Measurements from ENCODE around the gene SLC35B3.
"Not testable (repeated sequence)": the region's sequence is repeated elsewhere in the genome, so short reads cannot be mapped to it uniquely, and the experiment has no call there.

Gene SLC35B3

DNA sequence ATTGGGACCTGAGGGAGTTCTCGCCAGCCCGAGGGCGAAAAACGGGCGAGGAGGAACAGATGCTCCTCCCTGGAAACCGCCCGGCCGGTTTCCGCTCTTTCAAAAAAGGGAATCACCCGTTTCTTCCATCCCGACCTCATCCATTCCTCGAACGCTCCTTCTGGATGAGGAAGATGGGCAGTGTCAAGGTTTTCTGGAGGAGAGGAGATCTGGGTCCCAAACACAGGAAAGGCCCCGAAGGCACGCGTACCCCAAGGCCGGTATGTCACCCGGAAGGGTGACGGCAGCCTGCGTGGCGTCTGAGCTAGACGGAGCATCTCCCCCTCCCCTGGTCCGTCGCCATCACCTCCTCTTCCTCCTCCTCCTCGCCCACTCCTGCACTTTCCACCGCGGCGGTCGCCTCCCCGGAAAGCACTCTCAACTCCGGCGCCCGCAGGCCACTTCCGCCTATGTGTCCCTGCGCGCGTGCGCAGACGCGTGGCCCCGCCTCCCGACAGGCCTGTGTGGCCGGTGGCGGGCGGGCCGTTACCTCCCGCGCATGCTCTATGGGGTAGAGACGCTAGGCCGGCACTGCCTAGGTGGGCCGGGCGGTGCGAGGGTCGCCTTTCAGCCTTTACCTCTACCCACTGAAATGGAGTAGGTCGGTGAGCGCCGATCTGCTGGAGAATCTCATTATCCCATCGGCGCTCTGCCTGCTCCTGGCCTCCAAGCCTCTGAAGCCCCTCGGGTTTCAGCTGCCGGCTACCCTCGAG, at the start of gene SLC35B3:
SLC35B3 (minus strand) TSS at position 453 of the 752 bp plus-strand sequence.
- DNase-seq = peak; percentile 96

DNA sequence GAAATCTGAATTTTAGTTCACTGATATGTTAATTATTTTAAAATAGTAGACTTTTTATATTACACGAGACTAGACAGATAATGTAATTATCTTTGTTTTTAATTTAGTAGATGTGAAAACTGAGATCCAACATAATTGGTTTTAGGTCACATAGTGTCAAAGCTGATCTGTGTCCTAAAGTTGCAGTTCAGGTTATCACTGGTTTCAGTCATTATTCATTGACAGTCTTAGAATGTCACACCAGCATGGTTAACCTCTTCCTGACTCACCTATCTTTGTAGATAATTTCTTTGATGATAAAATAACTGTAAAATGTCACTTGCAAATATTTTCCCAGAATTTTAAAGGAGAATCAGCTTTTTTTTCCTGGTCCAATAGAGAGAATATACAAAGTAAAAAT, 48.3 kb upstream of the SLC35B3 start:
- no peak for DNase-seq

DNA sequence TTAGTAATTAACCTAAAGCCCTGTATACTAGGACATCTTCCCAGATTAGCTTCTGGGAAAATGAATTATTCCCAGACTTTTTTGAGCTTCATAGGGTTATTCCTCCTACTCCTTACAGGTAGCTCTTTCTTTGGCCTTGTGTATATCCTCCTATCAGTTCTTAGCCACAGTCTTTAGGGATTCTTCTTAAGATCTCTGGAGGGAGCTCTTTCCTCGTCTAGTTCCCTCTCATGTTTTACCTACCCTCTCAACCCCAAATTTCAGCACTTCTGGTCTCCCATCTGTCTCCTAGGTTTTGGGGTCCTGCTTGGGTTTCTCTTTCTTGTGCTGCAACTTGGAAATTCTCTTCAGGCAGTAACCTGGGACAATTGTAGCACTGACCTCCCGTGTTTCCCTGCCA, 46.4 kb upstream of the SLC35B3 start:
- no peak for DNase-seq

DNA sequence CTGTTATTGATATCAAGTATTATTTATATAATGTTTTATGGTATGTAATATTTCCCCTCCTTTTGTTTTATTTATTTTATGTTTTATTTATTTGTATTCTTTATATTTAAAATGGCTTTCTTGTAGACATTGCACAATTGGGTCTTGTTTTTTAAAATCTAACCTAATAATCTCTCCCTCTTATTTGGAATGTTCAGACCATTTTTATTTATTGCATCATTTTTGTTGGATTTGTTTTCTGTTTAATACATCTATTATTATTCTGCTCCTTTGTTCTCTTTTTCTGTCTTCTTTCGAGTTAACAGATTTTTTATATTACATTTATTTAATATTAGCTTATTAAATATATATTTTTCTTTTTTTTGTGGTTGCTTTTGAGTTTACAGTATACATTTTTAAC, 43.1 kb upstream of the SLC35B3 start:
- no peak for DNase-seq

DNA sequence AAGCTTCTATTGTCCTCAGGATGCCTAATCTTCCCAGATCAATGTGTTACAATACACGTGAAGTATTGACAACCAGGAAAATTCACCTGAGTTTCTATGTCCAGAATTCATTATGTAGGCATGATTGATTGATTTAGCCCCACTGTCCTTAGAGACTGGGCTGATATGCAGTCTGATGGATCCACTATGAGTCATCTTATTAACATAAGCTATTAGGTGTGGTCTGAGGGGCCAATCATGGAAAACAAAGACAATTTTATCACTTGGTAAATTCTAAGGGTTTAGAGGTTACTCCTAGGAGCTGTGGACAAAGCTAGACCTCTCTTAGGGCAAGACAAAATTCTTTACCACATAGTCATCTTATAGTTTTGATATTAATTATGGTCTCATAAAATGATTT, 41.3 kb upstream of the SLC35B3 start:
- DNase-seq = no peak

DNA sequence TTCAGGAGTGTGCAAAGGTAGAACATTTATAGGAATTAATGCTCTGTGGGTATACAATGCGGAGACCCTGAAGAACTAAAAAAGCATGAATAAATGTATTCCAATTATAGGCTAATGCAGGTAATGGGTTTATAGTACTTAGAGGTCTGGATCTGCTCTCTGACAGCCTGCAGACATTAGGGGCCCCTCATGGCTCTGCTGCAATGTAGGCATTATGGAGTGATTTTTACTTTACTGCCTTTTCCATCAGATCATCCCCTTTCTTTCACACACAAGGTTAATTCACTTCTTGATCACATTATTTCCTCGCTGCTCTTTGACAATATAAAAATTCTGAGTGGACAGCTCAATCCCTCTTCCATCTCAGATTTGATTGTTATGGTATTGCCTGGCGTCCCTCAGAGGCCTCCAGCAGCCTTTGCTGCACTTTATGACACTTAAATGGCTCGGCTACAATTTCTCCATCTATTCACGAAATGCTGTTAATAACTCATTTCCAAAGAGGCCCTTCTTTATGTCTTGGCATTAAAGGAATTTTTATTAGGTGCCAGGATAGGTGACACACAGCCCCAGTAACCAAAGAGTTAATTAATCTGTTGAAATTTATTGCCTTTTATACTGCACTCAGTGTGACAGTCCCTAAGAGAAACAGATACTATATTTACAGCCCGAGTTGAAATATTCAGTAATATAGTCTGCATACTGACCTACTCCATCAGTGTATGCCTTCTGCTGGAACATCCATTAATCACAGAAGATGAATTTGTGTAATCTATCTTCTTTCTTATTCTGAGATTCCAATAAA, 33.4 kb upstream of the SLC35B3 start:
- DNase-seq = no peak

DNA sequence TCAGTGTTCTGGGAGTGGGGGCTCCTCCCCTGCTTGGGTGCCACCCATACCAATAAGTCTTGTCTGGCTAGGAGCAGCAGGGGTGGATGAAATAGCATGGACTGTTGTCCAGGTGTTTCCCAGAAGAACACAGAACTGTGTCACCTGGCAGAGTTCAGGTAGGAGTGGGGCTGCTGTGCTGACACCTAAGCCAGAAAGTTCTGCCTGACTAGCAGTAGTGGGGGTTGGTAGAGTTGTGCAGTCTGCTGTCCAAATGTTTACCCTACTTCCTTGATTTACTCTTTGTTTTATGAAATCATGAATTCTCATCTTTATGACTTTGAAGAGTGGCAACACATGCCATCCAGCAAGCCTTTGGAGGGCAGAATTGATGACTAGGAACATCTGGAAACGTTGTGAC, 27.3 kb upstream of the SLC35B3 start:
- DNase-seq = no peak

DNA sequence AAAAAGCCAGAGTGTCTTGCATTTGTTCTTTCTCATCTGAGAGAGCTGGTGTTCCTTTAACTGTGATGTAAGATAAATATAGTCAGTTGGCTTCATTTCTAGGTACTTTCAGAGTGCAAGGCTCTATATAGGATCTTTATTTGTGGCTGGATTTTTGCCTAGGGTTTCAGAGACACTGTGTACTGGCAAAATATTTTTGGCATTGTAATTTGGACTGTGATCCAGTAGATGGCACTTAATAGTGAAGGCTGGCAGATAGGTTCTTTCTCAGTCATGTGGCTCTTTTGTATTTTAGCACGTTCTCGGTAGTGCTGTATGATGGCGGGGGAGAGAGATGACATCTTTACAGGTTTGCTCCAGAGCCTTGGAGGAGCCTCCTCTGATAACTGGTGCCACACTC, 26.8 kb upstream of the SLC35B3 start:
- DNase-seq = no peak

DNA sequence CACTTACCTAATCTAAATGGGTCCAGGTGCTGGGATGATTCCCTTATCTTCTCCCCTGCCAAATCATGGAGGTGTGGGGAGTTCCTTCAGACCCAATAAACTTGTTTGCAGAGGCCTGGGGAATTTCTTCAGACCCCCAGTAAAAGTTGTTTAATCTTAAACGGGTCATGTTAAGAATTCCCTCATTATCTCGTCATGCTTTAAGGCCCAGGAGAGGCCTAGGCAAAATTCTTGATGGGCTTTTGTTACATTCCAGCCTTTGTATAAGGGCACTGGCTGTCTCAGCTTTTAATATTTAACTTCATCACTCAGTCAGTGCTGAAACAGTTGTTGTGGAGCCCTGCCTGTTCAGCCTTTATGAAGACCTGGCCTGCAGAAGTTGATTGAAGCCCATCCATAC, 11.0 kb upstream of the SLC35B3 start:
- DNase-seq = no peak

DNA sequence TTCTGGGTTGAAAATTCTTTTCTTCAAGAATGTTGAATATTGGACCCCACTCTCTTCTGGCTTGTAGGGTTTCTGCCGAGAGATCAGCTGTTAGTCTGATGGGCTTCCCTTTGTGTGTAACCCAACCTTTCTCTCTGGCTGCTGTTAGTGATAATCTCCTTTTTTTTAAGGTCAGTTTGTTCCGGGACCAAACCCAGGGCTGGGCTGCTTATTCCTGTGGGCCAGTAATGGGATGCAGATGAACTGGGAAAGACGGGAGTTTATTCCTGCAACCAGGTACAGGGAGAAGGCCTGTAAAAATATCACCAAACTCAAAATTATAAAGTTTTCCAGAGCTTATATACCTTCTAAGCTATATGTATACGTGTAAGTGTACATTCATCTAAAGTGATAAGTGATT, 10.6 kb upstream of the SLC35B3 start:
- not testable (repeated sequence) for DNase-seq

DNA sequence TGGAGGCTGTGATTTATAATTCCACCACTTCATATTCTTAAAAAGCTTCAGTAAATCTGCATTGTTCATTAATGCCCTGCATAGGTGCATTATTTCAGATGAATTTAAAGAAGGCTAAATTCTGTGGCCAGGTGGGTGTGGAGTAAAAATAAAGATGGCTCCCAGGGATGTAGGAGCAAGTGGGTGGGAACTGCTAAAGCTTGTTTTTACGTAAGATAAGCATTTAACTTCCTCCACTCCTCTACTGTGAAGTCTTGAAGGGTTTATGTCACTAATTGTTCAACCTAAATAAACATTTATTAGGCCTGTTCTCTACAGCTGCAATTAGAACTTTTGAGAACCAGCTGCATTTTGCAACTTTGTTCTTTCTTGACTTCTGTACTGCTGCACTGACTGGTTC, 6.8 kb upstream of the SLC35B3 start:
- no peak for DNase-seq

DNA sequence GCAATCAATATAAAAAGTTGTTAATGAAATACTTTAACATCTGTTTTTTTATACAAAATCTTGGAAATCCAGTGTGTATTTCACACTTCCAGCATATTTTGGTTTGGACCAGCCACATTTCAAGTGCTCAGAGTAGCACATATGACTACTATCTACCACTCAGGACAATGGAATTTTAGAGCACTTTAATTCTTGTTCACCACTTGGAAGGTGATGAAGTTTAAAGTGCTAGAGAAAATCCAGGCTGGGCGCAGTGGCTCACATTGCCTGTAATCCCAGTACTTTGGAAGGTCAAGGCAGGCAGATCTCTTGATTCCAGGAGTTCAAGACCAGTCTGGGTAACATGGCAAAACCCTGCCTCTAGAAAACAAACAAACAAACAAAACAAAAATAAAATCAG, 6.1 kb upstream of the SLC35B3 start:
- DNase-seq = no peak

DNA sequence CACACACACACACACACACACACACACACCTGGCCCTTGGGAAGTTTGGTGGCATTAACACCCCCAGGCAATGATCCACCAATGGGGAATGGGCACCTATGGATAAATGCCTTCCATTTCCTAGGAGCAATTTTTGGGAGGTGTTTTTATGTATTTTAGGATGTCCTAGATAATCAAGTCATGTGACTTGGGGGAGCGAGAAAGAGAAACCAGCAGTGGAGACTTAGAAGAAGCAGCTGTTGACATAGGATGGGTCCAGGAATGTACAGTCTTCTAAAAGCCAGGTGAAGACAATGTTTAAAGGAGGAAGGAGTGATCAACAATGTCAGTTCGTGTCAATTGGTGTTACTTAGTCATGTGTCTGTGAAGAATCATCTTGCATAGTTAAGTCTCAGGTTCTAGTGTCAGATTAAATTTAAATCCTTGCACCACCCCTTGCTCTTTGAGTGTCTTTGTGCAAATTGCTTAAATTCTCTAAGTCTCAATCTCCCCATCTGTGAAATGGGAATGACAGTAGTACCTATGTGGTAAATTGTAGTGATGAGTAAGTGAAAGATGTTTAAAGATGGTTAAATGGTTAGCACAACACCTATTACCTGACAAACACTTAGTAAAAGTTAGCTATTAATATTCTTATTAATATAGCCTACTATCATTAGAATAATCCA, 4.4 kb upstream of the SLC35B3 start:
- DNase-seq = no peak

DNA sequence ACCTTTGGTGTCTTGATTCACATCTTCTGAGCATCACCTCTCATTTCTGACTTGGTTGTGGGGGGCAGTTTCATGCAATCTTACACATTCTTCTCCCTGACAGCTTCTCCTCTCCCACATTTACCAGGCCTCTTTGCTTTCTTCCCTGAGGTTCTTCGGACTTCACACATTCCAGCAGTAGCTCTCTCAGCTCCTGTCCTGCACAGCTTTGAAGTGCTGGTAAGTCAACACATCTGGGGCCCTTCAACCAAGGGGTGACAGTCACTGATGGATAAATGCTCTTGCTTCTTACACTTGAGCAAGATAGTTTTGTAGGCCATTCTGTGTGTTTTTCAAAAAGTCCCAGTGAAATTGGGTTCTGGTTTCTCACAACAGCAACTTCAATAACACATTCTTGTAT, 2.5 kb upstream of the SLC35B3 start:
- no peak for DNase-seq

DNA sequence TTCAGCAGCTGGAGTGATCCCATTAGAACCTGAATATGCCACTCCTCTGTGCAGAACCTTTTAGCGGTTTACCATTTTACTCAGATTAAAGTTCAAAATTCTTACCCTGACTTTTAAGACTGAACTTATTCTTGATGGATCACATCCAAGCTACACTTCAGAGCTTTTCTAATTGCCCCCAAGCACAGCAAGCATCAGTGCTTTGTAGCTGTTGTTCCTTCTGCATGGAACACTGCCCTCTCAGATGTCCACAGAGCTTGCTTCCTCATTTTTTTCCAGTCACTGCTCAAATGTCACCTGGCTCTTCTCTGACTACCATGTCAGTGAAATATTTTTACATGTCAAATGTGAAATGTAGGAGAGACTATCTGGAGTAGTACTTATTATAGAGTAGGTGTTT, 1.6 kb upstream of the SLC35B3 start:
- DNase-seq = no peak

DNA sequence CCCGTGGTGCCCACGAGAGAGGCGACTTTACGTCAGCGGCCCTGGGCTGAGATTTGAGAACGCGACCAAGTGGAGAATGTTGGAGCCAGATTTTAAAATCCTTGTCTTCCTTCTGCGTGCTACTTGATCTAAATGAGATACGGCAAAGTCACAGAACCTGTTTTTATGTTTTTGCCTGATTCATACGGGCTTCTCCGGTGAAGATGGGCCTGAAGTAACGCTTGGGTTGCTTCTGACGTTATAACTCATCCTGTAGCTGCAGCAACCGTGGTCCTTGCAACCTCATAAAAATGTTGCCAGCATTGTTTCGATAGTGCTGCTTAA, 462 bp upstream of the SLC35B3 start:
- no peak for DNase-seq

DNA sequence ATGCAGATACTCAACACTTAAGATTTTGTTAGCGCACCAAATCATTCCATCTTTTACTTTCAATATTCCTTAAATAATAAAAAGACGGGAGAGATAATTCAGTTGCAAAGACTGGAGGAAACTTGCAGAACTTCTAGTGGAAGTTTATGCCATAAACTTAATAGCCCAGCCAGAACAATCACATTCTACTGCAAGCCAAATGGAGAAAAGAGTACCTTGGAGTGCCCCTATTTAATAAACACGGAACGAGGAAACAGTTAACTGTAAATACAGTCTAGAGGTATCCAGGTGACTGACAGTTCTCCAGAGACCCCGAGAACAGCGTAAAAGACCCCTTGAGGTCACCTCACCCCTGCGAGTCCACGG, 635 bp downstream of the SLC35B3 start:
- no peak for DNase-seq

DNA sequence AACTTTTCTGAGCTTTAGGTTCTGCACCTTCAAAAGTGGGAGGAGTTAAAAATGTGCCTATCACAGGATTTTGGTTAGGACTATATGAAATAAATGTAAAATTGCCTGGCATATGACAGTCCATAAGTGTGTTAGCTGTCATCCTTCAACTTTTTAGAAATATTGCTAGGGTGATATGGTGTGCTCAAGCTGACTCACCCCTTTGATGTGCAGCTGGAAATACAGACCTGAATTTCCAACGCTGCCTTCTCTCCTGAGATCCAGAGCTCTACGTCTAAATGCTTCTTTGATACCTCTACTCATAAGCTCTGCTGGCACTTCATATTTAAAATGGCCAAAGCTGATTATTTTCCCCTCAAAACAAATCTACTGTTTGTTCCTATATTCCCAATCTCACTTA, 2.7 kb downstream of the SLC35B3 start:
- DNase-seq = no peak

DNA sequence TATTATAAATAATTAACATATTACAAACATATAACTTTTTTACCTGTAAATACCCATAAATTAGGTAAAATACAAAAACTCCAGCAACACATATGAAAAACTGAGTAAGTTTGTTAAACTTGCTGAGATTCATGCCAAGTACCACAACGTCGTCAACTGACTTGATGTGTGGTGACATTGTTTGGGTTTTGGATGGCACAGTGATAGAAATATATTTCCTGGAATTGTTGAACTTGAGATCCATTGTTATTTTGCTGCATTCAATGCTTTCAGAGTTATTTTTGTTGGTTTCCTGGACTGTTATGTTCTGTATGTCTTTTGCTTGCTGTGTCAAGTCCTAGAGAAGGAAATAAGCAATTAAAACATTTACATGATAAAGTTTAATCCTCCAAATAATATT, 5.5 kb downstream of the SLC35B3 start:
- DNase-seq = no peak

DNA sequence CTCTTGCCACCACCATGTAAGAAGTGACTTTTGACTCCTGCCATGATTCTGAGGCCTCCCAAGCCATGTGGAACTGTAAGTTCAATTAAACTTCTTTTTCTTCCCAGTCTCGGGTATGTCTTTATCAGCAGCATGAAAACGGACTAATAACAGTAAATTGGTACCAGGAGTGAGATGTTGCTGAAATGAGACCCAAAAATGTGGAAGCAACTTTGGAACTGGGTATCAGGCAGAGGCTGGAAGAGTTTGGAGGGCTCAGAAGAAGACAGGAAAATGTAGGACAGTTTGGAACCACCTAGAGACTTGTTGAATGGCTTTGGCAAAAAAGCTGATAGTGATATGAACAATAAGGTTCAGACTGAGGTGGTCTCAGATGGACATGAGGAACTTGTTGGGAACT, 8.8 kb downstream of the SLC35B3 start:
- not testable (repeated sequence) for DNase-seq

DNA sequence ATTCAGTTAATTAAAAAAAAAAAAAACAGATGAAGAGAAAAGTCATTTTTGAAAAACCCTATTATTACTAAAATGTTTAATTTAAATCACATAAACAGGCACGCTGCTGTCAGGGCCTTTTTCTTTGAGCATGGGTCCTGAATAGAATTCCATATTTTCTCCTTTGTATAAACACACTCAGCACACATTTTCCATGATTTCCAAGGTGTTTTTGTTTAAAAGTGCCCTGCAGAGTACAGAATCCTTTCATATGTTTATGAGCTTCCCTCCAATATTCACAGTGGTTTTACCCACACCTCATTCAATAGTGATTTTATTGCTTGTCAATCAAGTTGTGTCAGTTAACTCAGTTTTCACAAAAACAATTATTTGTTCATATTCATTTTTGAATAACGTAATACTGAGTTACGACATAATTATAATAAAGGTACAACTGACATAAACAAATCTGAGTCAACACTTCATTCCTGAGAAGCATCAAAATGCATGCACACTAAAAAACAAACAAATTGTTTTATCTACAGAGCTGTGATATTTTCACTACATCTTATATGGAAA, 15.2 kb downstream of the SLC35B3 start:
- DNase-seq = no peak

DNA sequence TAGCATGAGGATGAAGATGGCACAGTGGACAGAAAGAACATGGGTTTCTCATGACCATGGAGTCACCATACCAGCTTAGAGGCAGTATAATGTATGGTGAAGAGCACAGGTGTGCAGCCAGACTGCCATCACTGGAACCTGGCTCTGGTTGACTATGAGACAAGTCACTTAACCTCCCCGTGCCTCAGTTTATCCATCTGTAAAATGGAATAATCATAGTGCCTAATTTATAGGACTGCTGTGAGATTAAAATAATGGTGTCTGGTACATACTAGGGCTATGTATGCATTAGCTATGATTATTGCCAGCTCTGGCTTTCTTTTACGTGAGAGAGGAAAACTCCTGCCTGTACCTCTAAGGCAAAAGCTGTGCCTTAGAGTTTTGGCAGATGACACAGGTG, 19.4 kb downstream of the SLC35B3 start:
- DNase-seq = no peak

DNA sequence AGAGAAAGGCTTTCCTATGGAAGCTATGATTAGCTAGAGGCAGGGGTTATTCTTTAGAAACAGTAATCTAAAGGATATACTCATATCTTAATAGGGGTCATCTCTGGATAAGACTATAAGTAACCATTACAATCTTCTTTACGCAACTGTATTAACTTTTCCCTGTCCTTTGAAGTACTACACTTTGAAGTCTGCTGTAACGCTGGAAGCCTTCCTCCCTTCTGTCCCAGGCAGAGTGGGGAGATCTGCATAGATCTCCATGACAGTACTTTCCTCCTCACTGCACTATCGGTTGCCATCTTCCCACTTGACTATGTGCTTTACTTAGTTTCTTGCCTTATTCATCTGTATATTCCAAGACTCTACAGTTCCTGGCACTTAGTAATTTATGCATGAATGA, 20.1 kb downstream of the SLC35B3 start:
- no peak for DNase-seq

DNA sequence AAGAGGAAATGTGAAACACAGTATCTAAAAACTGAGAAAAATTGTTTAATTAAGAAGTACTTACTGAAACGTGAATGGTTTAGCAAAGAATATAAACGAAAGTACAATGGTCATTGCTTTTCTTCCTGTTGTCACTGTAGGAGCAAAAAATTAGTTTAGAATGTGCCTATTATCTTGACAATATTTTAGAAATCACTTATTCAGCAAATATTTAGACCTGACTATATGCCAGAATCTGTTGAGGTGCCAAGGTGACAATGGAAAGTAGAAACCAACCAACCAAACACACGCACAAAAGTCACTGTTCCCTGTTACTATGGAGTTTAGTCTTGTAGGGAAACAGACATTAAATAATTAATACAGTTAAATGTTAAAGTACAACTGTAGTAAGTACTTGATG, 20.5 kb downstream of the SLC35B3 start:
- no peak for DNase-seq

Measured in NCI-H1105 (cell line).